ENCODE data around the gene COL19A1.

DNA sequence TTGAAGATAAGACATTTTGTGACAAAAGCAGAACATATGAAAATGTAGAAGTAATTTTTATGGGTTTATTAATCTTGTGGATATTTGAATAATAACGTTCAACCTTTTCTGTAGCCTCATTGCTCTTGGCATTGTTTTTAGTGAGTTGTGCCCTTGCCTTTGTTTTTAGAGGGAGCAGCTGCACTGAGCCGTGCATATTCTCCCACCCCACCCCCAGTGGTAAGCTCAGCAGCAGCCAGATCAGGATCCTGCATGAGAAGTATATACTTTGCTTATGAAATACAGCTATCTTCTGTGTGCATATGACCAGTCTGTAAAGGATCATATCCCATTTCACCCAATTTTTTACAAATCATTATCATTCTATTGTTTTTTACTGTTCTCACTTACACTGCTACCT is 252.3 kb downstream of the COL19A1 start:
- TF ChIP-seq, protein P1, sequence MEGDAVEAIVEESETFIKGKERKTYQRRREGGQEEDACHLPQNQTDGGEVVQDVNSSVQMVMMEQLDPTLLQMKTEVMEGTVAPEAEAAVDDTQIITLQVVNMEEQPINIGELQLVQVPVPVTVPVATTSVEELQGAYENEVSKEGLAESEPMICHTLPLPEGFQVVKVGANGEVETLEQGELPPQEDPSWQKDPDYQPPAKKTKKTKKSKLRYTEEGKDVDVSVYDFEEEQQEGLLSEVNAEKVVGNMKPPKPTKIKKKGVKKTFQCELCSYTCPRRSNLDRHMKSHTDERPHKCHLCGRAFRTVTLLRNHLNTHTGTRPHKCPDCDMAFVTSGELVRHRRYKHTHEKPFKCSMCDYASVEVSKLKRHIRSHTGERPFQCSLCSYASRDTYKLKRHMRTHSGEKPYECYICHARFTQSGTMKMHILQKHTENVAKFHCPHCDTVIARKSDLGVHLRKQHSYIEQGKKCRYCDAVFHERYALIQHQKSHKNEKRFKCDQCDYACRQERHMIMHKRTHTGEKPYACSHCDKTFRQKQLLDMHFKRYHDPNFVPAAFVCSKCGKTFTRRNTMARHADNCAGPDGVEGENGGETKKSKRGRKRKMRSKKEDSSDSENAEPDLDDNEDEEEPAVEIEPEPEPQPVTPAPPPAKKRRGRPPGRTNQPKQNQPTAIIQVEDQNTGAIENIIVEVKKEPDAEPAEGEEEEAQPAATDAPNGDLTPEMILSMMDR (IDR thresholded peaks at IDR 0.05) = no peak
- TF ChIP-seq POLR2A (IDR thresholded peaks at IDR 0.05) = no peak
- TF ChIP-seq POLR2AphosphoS5 (IDR thresholded peaks at IDR 0.05) = no peak

All from prostate gland (tissue), 2 donors.